ENCODE data around the gene AHI1.
A peak's percentile ranks its signal among the peaks of the same experiment; 100 is the strongest.

Gene AHI1

GRCh38 chr6:135464634-135465033 lies 32.9 kb downstream of the AHI1 start:
- DNase-seq (no peak), ATAC-seq (replicated peaks) (no peak)
- Mint-ChIP-seq H3K9me3 (no peaks in the 10 kb centered on the region), H3K27me3 (no peaks in the 10 kb centered on the region), H3K4me1 (ENCODE audit: low read depth in 2 of 2) (peaks cover 0 to 1% of the 10 kb centered on the region in 2 donors), H3K36me3 (ENCODE audit: insufficient read depth) (no peaks in the 10 kb centered on the region), H3K4me3 (no peak overlapping the region), H3K27ac (no peak overlapping the region)

GRCh38 chr6:135461208-135461607 lies 36.3 kb downstream of the AHI1 start:
- no peaks in the 10 kb centered on the region for H3K36me3 Mint-ChIP-seq (ENCODE audit: insufficient read depth)
- DNase-seq (no peak), ATAC-seq (replicated peaks) (no peak)
- no peaks in the 10 kb centered on the region for H3K9me3 Mint-ChIP-seq
- no peaks in the 10 kb centered on the region for H3K27me3 Mint-ChIP-seq
- peaks cover 0 to 1% of the 10 kb centered on the region in 2 donors for H3K4me1 Mint-ChIP-seq (ENCODE audit: low read depth in 2 of 2)
- no peak overlapping the region for H3K4me3 Mint-ChIP-seq
- H3K27ac Mint-ChIP-seq, result no peak overlapping the region

GRCh38 chr6:135458051-135458450 lies 39.5 kb downstream of the AHI1 start:
- no peaks in the 10 kb centered on the region for H3K9me3 Mint-ChIP-seq
- no peaks in the 10 kb centered on the region for H3K36me3 Mint-ChIP-seq (ENCODE audit: insufficient read depth)
- H3K27ac Mint-ChIP-seq, result no peak overlapping the region

GRCh38 chr6:135451617-135452190 lies 45.8 kb downstream of the AHI1 start:
- Mint-ChIP-seq H3K9me3 (no peaks in the 10 kb centered on the region), H3K27me3 (no peaks in the 10 kb centered on the region), H3K4me3 (no peak overlapping the region), H3K36me3 (ENCODE audit: insufficient read depth) (no peaks in the 10 kb centered on the region), H3K4me1 (ENCODE audit: low read depth in 2 of 2) (no peaks in the 10 kb centered on the region), H3K27ac (no peak overlapping the region)
- DNase-seq (peak in 1 of 3 experiments; percentile 5), ATAC-seq (replicated peaks) (peak; percentile 47)

More at GRCh38 chr6:135458051-135458450, 39.5 kb downstream of the AHI1 start:
- H3K27me3 Mint-ChIP-seq, result no peaks in the 10 kb centered on the region
- DNase-seq (no peak), ATAC-seq (replicated peaks) (no peak)
- no peak overlapping the region for H3K4me3 Mint-ChIP-seq
- H3K4me1 Mint-ChIP-seq (ENCODE audit: low read depth in 2 of 2), result peaks cover 0 to 1% of the 10 kb centered on the region in 2 donors

GRCh38 chr6:135449246-135449645 lies 48.3 kb downstream of the AHI1 start:
- H3K4me3 Mint-ChIP-seq, result no peak overlapping the region

GRCh38 chr6:135440087-135440792 lies 57.3 kb downstream of the AHI1 start:
- peak overlapping the region in 1 of 2 donors; percentile 67 for H3K27ac Mint-ChIP-seq
- peaks cover 0 to 4% of the 10 kb centered on the region in 2 donors for H3K4me1 Mint-ChIP-seq (ENCODE audit: low read depth in 2 of 2)
- peak; percentile 57 for ATAC-seq (replicated peaks)
- no peaks in the 10 kb centered on the region for H3K27me3 Mint-ChIP-seq
- H3K36me3 Mint-ChIP-seq (ENCODE audit: insufficient read depth), result peaks cover 5% of the 10 kb centered on the region
- H3K9me3 Mint-ChIP-seq, result no peaks in the 10 kb centered on the region
- no peak for DNase-seq
- peak overlapping the region; percentile 38 to 56 for H3K4me3 Mint-ChIP-seq

More at GRCh38 chr6:135449246-135449645, 48.3 kb downstream of the AHI1 start:
- no peak for DNase-seq
- ATAC-seq (replicated peaks), result no peak
- Mint-ChIP-seq H3K36me3 (ENCODE audit: insufficient read depth) (no peaks in the 10 kb centered on the region), H3K4me1 (ENCODE audit: low read depth in 2 of 2) (no peaks in the 10 kb centered on the region), H3K9me3 (no peaks in the 10 kb centered on the region), H3K27ac (no peak overlapping the region), H3K27me3 (no peaks in the 10 kb centered on the region)

- ATAC-seq (replicated peaks) (no peak), DNase-seq (no peak)
- Mint-ChIP-seq H3K27me3 (no peaks in the 10 kb centered on the region), H3K4me3 (no peak overlapping the region), H3K9me3 (no peaks in the 10 kb centered on the region), H3K27ac (peak overlapping the region in 1 of 2 donors; percentile 30), H3K36me3 (ENCODE audit: insufficient read depth) (peaks cover 5% of the 10 kb centered on the region), H3K4me1 (ENCODE audit: low read depth in 2 of 2) (peaks cover 0 to 4% of the 10 kb centered on the region in 2 donors)
Observed at GRCh38 chr6:135439549-135439948, 58.0 kb downstream of the AHI1 start.

GRCh38 chr6:135438907-135439535 lies 58.5 kb downstream of the AHI1 start:
- H3K4me3 Mint-ChIP-seq, result no peak overlapping the region

GRCh38 chr6:135434991-135435390 lies 62.5 kb downstream of the AHI1 start:
- no peak overlapping the region for H3K4me3 Mint-ChIP-seq
- no peaks in the 10 kb centered on the region for H3K36me3 Mint-ChIP-seq (ENCODE audit: insufficient read depth)
- no peak for ATAC-seq (replicated peaks)
- no peaks in the 10 kb centered on the region for H3K9me3 Mint-ChIP-seq
- H3K4me1 Mint-ChIP-seq (ENCODE audit: low read depth in 2 of 2), result peaks cover 0 to 3% of the 10 kb centered on the region in 2 donors
- DNase-seq, result no peak
- H3K27me3 Mint-ChIP-seq, result no peaks in the 10 kb centered on the region
- no peak overlapping the region for H3K27ac Mint-ChIP-seq

More at GRCh38 chr6:135438907-135439535, 58.5 kb downstream of the AHI1 start:
- ATAC-seq (replicated peaks) (peak; percentile 45), DNase-seq (no peak)
- peak overlapping the region in 1 of 2 donors; percentile 30 for H3K27ac Mint-ChIP-seq
- peaks cover 5% of the 10 kb centered on the region for H3K36me3 Mint-ChIP-seq (ENCODE audit: insufficient read depth)
- H3K27me3 Mint-ChIP-seq, result no peaks in the 10 kb centered on the region
- H3K9me3 Mint-ChIP-seq, result no peaks in the 10 kb centered on the region
- H3K4me1 Mint-ChIP-seq (ENCODE audit: low read depth in 2 of 2), result peaks cover 0 to 4% of the 10 kb centered on the region in 2 donors

GRCh38 chr6:135434095-135434494 lies 63.4 kb downstream of the AHI1 start:
- H3K36me3 Mint-ChIP-seq (ENCODE audit: insufficient read depth), result no peaks in the 10 kb centered on the region
- no peaks in the 10 kb centered on the region for H3K27me3 Mint-ChIP-seq
- no peaks in the 10 kb centered on the region for H3K9me3 Mint-ChIP-seq

GRCh38 chr6:135428078-135428477 lies 69.5 kb downstream of the AHI1 start:
- Mint-ChIP-seq H3K4me3 (no peak overlapping the region), H3K9me3 (no peaks in the 10 kb centered on the region), H3K36me3 (ENCODE audit: insufficient read depth) (no peaks in the 10 kb centered on the region), H3K27ac (no peak overlapping the region), H3K27me3 (no peaks in the 10 kb centered on the region), H3K4me1 (ENCODE audit: low read depth in 2 of 2) (no peaks in the 10 kb centered on the region)
- DNase-seq, result no peak
- no peak for ATAC-seq (replicated peaks)

More at GRCh38 chr6:135434095-135434494, 63.4 kb downstream of the AHI1 start:
- Mint-ChIP-seq H3K4me1 (ENCODE audit: low read depth in 2 of 2) (peaks cover 0 to 1% of the 10 kb centered on the region in 2 donors), H3K4me3 (no peak overlapping the region), H3K27ac (no peak overlapping the region)
- DNase-seq (no peak), ATAC-seq (replicated peaks) (no peak)

- no peaks in the 10 kb centered on the region for H3K9me3 Mint-ChIP-seq
- H3K4me1 Mint-ChIP-seq (ENCODE audit: low read depth in 2 of 2), result no peaks in the 10 kb centered on the region
- no peaks in the 10 kb centered on the region for H3K27me3 Mint-ChIP-seq
- H3K36me3 Mint-ChIP-seq (ENCODE audit: insufficient read depth), result no peaks in the 10 kb centered on the region
- DNase-seq, result no peak
- H3K27ac Mint-ChIP-seq, result no peak overlapping the region
- no peak overlapping the region for H3K4me3 Mint-ChIP-seq
- ATAC-seq (replicated peaks), result no peak
Observed at GRCh38 chr6:135426833-135427232, 70.7 kb downstream of the AHI1 start.

GRCh38 chr6:135424385-135424784 lies 73.2 kb downstream of the AHI1 start:
- no peaks in the 10 kb centered on the region for H3K9me3 Mint-ChIP-seq

More at GRCh38 chr6:135424385-135424784, 73.2 kb downstream of the AHI1 start:
- H3K36me3 Mint-ChIP-seq (ENCODE audit: insufficient read depth), result no peaks in the 10 kb centered on the region
- no peaks in the 10 kb centered on the region for H3K27me3 Mint-ChIP-seq
- no peaks in the 10 kb centered on the region for H3K4me1 Mint-ChIP-seq (ENCODE audit: low read depth in 2 of 2)
- no peak for DNase-seq
- H3K27ac Mint-ChIP-seq, result no peak overlapping the region
- no peak for ATAC-seq (replicated peaks)
- H3K4me3 Mint-ChIP-seq, result no peak overlapping the region

Data from effector memory CD8-positive, alpha-beta T cell (primary cell).